PFSK-1 (cell line): Measurements from ENCODE around the gene FADS3.

ENCODE experiments used
- POLR2AphosphoS5 ChIP-seq: IDR thresholded peaks from 2 replicates; pipeline ENCODE4 v1.6.1; 2012; ENCODE audit warnings: low read depth, mild to moderate bottlenecking, control low read depth, low read length, moderate library complexity
- SIN3A ChIP-seq: IDR thresholded peaks from 2 replicates; pipeline ENCODE4 v1.6.1; 2012; ENCODE audit warnings: mild to moderate bottlenecking, low read length, moderate library complexity, borderline replicate concordance; ENCODE audit not compliant: insufficient read depth
- TAF1 ChIP-seq: IDR thresholded peaks from 2 replicates; pipeline ENCODE4 v1.6.1; 2012; ENCODE audit warnings: low read length, control low read depth, borderline replicate concordance; ENCODE audit not compliant: insufficient read depth
- TF ChIP-seq, protein P1 (sequence below), 2 experiments: IDR thresholded peaks; 2 replicates each; pipeline versions ENCODE4 v1.6.1 to v1.8.0; 2011 to 2012; ENCODE audit warnings: low read depth in 2 of 2, low read length in 2 of 2, control low read depth in 1 of 2, inconsistent platforms in 1 of 2, mild to moderate bottlenecking in 1 of 2, moderate library complexity in 1 of 2; ENCODE audit not compliant: insufficient read depth in 1 of 2

DNA sequence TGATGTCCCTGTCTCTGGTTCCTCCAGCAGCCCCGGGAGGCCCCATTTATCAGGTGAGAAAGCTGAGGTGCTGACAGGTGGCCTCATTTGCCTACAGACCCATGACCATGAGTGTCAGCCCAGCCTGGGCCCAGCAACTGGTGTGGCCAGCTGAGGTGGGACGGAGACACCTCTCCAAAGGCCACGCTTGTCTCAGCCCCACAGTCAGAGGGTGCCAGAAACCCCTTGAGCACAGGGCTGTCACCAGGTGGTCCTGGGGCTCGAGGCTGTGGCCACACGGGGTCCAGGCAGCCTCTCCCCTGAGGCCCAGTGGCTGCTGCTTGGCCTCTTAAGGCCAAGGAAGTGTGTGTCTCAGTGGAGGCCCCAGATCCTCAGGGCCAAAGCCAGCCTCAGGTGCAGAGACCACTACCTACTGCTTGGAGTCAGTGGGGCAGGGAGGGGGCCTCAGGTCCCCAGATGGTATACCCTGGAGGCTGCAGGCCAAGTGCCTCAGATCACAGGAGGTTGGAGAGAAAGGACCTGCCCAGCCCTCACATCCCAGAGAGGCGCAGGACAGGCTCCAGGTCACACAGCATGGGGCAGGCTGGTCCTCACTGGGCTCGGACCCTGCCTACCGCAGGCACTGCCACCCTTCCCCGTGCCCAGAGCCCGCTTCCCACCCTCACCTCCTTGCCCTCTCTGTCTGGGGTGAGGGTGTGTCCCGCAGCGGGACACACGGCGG is 14.6 kb upstream of the FADS3 start:
- TF ChIP-seq, protein P1, sequence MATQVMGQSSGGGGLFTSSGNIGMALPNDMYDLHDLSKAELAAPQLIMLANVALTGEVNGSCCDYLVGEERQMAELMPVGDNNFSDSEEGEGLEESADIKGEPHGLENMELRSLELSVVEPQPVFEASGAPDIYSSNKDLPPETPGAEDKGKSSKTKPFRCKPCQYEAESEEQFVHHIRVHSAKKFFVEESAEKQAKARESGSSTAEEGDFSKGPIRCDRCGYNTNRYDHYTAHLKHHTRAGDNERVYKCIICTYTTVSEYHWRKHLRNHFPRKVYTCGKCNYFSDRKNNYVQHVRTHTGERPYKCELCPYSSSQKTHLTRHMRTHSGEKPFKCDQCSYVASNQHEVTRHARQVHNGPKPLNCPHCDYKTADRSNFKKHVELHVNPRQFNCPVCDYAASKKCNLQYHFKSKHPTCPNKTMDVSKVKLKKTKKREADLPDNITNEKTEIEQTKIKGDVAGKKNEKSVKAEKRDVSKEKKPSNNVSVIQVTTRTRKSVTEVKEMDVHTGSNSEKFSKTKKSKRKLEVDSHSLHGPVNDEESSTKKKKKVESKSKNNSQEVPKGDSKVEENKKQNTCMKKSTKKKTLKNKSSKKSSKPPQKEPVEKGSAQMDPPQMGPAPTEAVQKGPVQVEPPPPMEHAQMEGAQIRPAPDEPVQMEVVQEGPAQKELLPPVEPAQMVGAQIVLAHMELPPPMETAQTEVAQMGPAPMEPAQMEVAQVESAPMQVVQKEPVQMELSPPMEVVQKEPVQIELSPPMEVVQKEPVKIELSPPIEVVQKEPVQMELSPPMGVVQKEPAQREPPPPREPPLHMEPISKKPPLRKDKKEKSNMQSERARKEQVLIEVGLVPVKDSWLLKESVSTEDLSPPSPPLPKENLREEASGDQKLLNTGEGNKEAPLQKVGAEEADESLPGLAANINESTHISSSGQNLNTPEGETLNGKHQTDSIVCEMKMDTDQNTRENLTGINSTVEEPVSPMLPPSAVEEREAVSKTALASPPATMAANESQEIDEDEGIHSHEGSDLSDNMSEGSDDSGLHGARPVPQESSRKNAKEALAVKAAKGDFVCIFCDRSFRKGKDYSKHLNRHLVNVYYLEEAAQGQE (IDR thresholded peaks at IDR 0.05; ENCODE audit: insufficient read depth in 1 of 2, low read depth in 2 of 2, low read length in 2 of 2), result no peak
- TF ChIP-seq POLR2AphosphoS5 (no peak), TAF1 (no peak), SIN3A (no peak)
